ENCODE measurements around the gene EGR4.

Gene EGR4

GRCh38 chr2:73300926-73301325 is 7.6 kb upstream of the EGR4 start:
- H2BK15ac ChIP-seq (ENCODE audit: low read length) = no peak overlapping the region
- H3K27ac ChIP-seq (replicated peaks; ENCODE audit: low read length) = no peak overlapping the region
- no peak overlapping the region for H2AFZ ChIP-seq (ENCODE audit: low read length)
- H4K91ac ChIP-seq (ENCODE audit: low read depth, low read length, poor library complexity) = no peak overlapping the region
- DNase-seq (ENCODE audit: low spot score) = no peak
- no peaks in the 10 kb centered on the region for H3K36me3 ChIP-seq (replicated peaks in 1 of 2; ENCODE audit: control insufficient read depth in 2 of 2, insufficient read depth in 2 of 2, low read length in 2 of 2)
- no peaks in the 10 kb centered on the region for H3K79me1 ChIP-seq (ENCODE audit: low read depth, low read length)
- no peak overlapping the region for H4K8ac ChIP-seq (ENCODE audit: low read depth, low read length)
- H2AK5ac ChIP-seq (ENCODE audit: low read depth, low read length) = no peak overlapping the region
- no peak overlapping the region for H2BK5ac ChIP-seq (ENCODE audit: low read length)
- H2BK12ac ChIP-seq (ENCODE audit: low read length) = no peak overlapping the region
- no peak overlapping the region for H3K18ac ChIP-seq (ENCODE audit: low read length)
- peaks cover 2 to 4% of the 10 kb centered on the region in 2 donors for H3K4me1 ChIP-seq (ENCODE audit: control insufficient read depth in 2 of 2, insufficient read depth in 1 of 2, low read depth in 1 of 2, low read length in 2 of 2)
- H3K27me3 ChIP-seq (ENCODE audit: control insufficient read depth in 3 of 3, insufficient read depth in 3 of 3, low read depth in 1 of 3, low read length in 3 of 3) = peaks cover 0 to 57% (median 12%) of the 10 kb centered on the region in 3 experiments
- no peaks in the 10 kb centered on the region for H3K9me3 ChIP-seq (replicated peaks in 1 of 2; ENCODE audit: control insufficient read depth in 2 of 2, insufficient read depth in 1 of 2, low read depth in 1 of 2, low read length in 2 of 2)
- no peak overlapping the region for H3K9ac ChIP-seq (ENCODE audit: low read depth, low read length, poor library complexity)
- no CpG with 5 or more reads among the region's 3 CpGs for whole genome bisulfite sequencing, 2 donors (ENCODE audit: extremely low coverage in 2 of 2, insufficient read length in 2 of 2, insufficient replicate concordance in 1 of 2)
- no peak overlapping the region for H3K4me3 ChIP-seq (ENCODE audit: low read length in 2 of 2)
- no peak overlapping the region for H3K23ac ChIP-seq (ENCODE audit: low read depth, low read length, poor library complexity)
- no peak overlapping the region for H2BK120ac ChIP-seq (ENCODE audit: low read depth, low read length)
- no peak overlapping the region for H3K14ac ChIP-seq (ENCODE audit: low read length)
- H3K4me2 ChIP-seq (ENCODE audit: insufficient read depth, low read length, poor library complexity, severe bottlenecking) = no peak overlapping the region
- no peak overlapping the region for H3K4ac ChIP-seq (ENCODE audit: low read length)

GRCh38 chr2:73297586-73297985 is 4.2 kb upstream of the EGR4 start:
- no peak overlapping the region for H4K8ac ChIP-seq (ENCODE audit: low read depth, low read length)
- H3K36me3 ChIP-seq (replicated peaks in 1 of 2; ENCODE audit: control insufficient read depth in 2 of 2, insufficient read depth in 2 of 2, low read length in 2 of 2) = no peaks in the 10 kb centered on the region
- peaks cover 4 to 8% of the 10 kb centered on the region in 2 donors for H3K4me1 ChIP-seq (ENCODE audit: control insufficient read depth in 2 of 2, insufficient read depth in 1 of 2, low read depth in 1 of 2, low read length in 2 of 2)
- WGBS, 2 donors (ENCODE audit: extremely low coverage in 2 of 2, insufficient read length in 2 of 2, insufficient replicate concordance in 1 of 2) = no CpG with 5 or more reads among the region's 4 CpGs
- no peak overlapping the region for H2BK15ac ChIP-seq (ENCODE audit: low read length)
- no peak overlapping the region for H3K4ac ChIP-seq (ENCODE audit: low read length)
- no peak overlapping the region for H4K91ac ChIP-seq (ENCODE audit: low read depth, low read length, poor library complexity)
- H3K18ac ChIP-seq (ENCODE audit: low read length) = no peak overlapping the region
- no peak overlapping the region for H3K4me3 ChIP-seq (ENCODE audit: low read length in 2 of 2)
- H3K4me2 ChIP-seq (ENCODE audit: insufficient read depth, low read length, poor library complexity, severe bottlenecking) = no peak overlapping the region
- no peak overlapping the region for H3K9ac ChIP-seq (ENCODE audit: low read depth, low read length, poor library complexity)
- H3K27ac ChIP-seq (replicated peaks; ENCODE audit: low read length) = no peak overlapping the region
- H3K23ac ChIP-seq (ENCODE audit: low read depth, low read length, poor library complexity) = no peak overlapping the region
- no peak overlapping the region for H2BK120ac ChIP-seq (ENCODE audit: low read depth, low read length)
- no peak overlapping the region for H3K14ac ChIP-seq (ENCODE audit: low read length)
- no peak overlapping the region for H2AK5ac ChIP-seq (ENCODE audit: low read depth, low read length)
- no peak overlapping the region for H2BK5ac ChIP-seq (ENCODE audit: low read length)
- peaks cover 0 to 3% of the 10 kb centered on the region in 2 donors for H3K9me3 ChIP-seq (replicated peaks in 1 of 2; ENCODE audit: control insufficient read depth in 2 of 2, insufficient read depth in 1 of 2, low read depth in 1 of 2, low read length in 2 of 2)
- no peak overlapping the region for H2BK12ac ChIP-seq (ENCODE audit: low read length)
- no peaks in the 10 kb centered on the region for H3K79me1 ChIP-seq (ENCODE audit: low read depth, low read length)
- H2AFZ ChIP-seq (ENCODE audit: low read length) = no peak overlapping the region
- H3K27me3 ChIP-seq (ENCODE audit: control insufficient read depth in 3 of 3, insufficient read depth in 3 of 3, low read depth in 1 of 3, low read length in 3 of 3) = peaks cover 7 to 78% (median 35%) of the 10 kb centered on the region in 3 experiments
- DNase-seq (ENCODE audit: low spot score) = no peak

- Histone ChIP-seq H3K18ac (ENCODE audit: low read length) (no peak overlapping the region), H2BK120ac (ENCODE audit: low read depth, low read length) (no peak overlapping the region), H3K4me1 (ENCODE audit: control insufficient read depth in 2 of 2, insufficient read depth in 1 of 2, low read depth in 1 of 2, low read length in 2 of 2) (peaks cover 4 to 8% of the 10 kb centered on the region in 2 donors), H2BK15ac (ENCODE audit: low read length) (no peak overlapping the region), H3K14ac (ENCODE audit: low read length) (no peak overlapping the region), H2BK5ac (ENCODE audit: low read length) (no peak overlapping the region), H3K9me3 (replicated peaks in 1 of 2; ENCODE audit: control insufficient read depth in 2 of 2, insufficient read depth in 1 of 2, low read depth in 1 of 2, low read length in 2 of 2) (peaks cover 0 to 3% of the 10 kb centered on the region in 2 donors), H4K8ac (ENCODE audit: low read depth, low read length) (no peak overlapping the region), H3K36me3 (replicated peaks in 1 of 2; ENCODE audit: control insufficient read depth in 2 of 2, insufficient read depth in 2 of 2, low read length in 2 of 2) (no peaks in the 10 kb centered on the region), H2AFZ (ENCODE audit: low read length) (no peak overlapping the region), H3K4me3 (ENCODE audit: low read length in 2 of 2) (no peak overlapping the region), H3K23ac (ENCODE audit: low read depth, low read length, poor library complexity) (no peak overlapping the region), H3K27me3 (ENCODE audit: control insufficient read depth in 3 of 3, insufficient read depth in 3 of 3, low read depth in 1 of 3, low read length in 3 of 3) (peaks cover 12 to 83% (median 39%) of the 10 kb centered on the region in 3 experiments), H3K4me2 (ENCODE audit: insufficient read depth, low read length, poor library complexity, severe bottlenecking) (no peak overlapping the region), H3K9ac (ENCODE audit: low read depth, low read length, poor library complexity) (no peak overlapping the region), H2AK5ac (ENCODE audit: low read depth, low read length) (no peak overlapping the region), H3K27ac (replicated peaks; ENCODE audit: low read length) (no peak overlapping the region), H2BK12ac (ENCODE audit: low read length) (no peak overlapping the region), H3K79me1 (ENCODE audit: low read depth, low read length) (no peaks in the 10 kb centered on the region), H3K4ac (ENCODE audit: low read length) (no peak overlapping the region), H4K91ac (ENCODE audit: low read depth, low read length, poor library complexity) (no peak overlapping the region)
- WGBS, 2 donors (ENCODE audit: extremely low coverage in 2 of 2, insufficient read length in 2 of 2, insufficient replicate concordance in 1 of 2) = no CpG with 5 or more reads among the region's 2 CpGs
- no peak for DNase-seq (ENCODE audit: low spot score)
Observed at GRCh38 chr2:73297151-73297559, 3.8 kb upstream of the EGR4 start.

- no peak overlapping the region for H3K18ac ChIP-seq (ENCODE audit: low read length)
- H4K8ac ChIP-seq (ENCODE audit: low read depth, low read length) = no peak overlapping the region
- H3K23ac ChIP-seq (ENCODE audit: low read depth, low read length, poor library complexity) = no peak overlapping the region
- H2BK5ac ChIP-seq (ENCODE audit: low read length) = no peak overlapping the region
- H3K4me3 ChIP-seq (ENCODE audit: low read length in 2 of 2) = no peak overlapping the region
- no peak overlapping the region for H3K4ac ChIP-seq (ENCODE audit: low read length)
- H2BK12ac ChIP-seq (ENCODE audit: low read length) = no peak overlapping the region
- no CpG with 5 or more reads among the region's 5 CpGs for WGBS, 2 donors (ENCODE audit: extremely low coverage in 2 of 2, insufficient read length in 2 of 2, insufficient replicate concordance in 1 of 2)
- no peak overlapping the region for H2BK120ac ChIP-seq (ENCODE audit: low read depth, low read length)
- peaks cover 20 to 84% (median 51%) of the 10 kb centered on the region in 3 experiments for H3K27me3 ChIP-seq (ENCODE audit: control insufficient read depth in 3 of 3, insufficient read depth in 3 of 3, low read depth in 1 of 3, low read length in 3 of 3)
- no peak overlapping the region for H4K91ac ChIP-seq (ENCODE audit: low read depth, low read length, poor library complexity)
- H3K14ac ChIP-seq (ENCODE audit: low read length) = peak overlapping the region; percentile 6
- no peak overlapping the region for H3K9ac ChIP-seq (ENCODE audit: low read depth, low read length, poor library complexity)
- H3K9me3 ChIP-seq (replicated peaks in 1 of 2; ENCODE audit: control insufficient read depth in 2 of 2, insufficient read depth in 1 of 2, low read depth in 1 of 2, low read length in 2 of 2) = peaks cover 0 to 3% of the 10 kb centered on the region in 2 donors
- no peak overlapping the region for H2BK15ac ChIP-seq (ENCODE audit: low read length)
- no peak overlapping the region for H2AFZ ChIP-seq (ENCODE audit: low read length)
- H2AK5ac ChIP-seq (ENCODE audit: low read depth, low read length) = no peak overlapping the region
- DNase-seq (ENCODE audit: low spot score) = no peak
- no peak overlapping the region for H3K4me2 ChIP-seq (ENCODE audit: insufficient read depth, low read length, poor library complexity, severe bottlenecking)
- H3K36me3 ChIP-seq (replicated peaks in 1 of 2; ENCODE audit: control insufficient read depth in 2 of 2, insufficient read depth in 2 of 2, low read length in 2 of 2) = no peaks in the 10 kb centered on the region
- H3K79me1 ChIP-seq (ENCODE audit: low read depth, low read length) = no peaks in the 10 kb centered on the region
- peaks cover 7 to 12% of the 10 kb centered on the region in 2 donors for H3K4me1 ChIP-seq (ENCODE audit: control insufficient read depth in 2 of 2, insufficient read depth in 1 of 2, low read depth in 1 of 2, low read length in 2 of 2)
- no peak overlapping the region for H3K27ac ChIP-seq (replicated peaks; ENCODE audit: low read length)
Observed at GRCh38 chr2:73295751-73296400, 2.5 kb upstream of the EGR4 start.
